HG03095 (cell line): ENCODE data around the gene SLC35G2.
"Not testable (repeated sequence)": the region's sequence is repeated elsewhere in the genome, so short reads cannot be mapped to it uniquely, and the experiment has no call there.

Experiments used
- ATAC-seq: cut with Tn5 transposase; IDR thresholded peaks from one replicate; pipeline ENCODE4 v1.9.1; 2021; ENCODE audit warnings: moderate library complexity; ENCODE audit not compliant: unreplicated experiment

The SLC35G2 gene

GRCh38 chr3:136818769-136819391, at the start of gene SLC35G2:
TSS of gene SLC35G2 (plus strand) at chr3:136819126. CDS start at chr3:136854461, 35,335 bp downstream.
- ATAC-seq: no peak

GRCh38 chr3:136772709-136773108, 46.2 kb upstream of the SLC35G2 start:
- no peak for ATAC-seq

- no peak for ATAC-seq
Observed at GRCh38 chr3:136778865-136779264, 40.1 kb upstream of the SLC35G2 start.

GRCh38 chr3:136780741-136781140, 38.2 kb upstream of the SLC35G2 start:
- no peak for ATAC-seq

DNA sequence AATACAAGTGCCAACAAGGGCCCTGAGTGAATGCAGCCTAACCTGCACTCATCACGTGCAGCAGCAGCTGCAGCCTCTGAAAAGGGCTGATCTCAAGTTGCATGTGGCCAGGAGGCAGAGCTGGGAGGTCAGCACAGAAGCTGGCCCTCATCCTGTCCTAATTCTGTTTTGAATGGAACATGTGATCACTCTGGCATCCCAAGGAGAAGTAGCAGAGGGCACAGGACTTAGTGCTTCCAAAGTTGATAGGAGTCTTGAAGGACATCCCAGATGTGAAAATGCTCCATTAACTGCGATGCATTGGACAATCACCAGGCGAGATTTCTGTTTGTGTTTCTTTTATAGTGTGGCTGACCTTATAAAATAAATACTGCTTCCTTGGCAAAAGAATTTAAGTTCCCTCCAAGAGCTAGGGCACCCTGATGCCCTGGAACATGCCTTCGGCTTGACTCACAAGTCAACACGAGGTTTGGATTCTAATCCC, 35.2 kb upstream of the SLC35G2 start:
- ATAC-seq: no peak

- no peak for ATAC-seq
Observed at GRCh38 chr3:136787349-136787748, 31.6 kb upstream of the SLC35G2 start.

GRCh38 chr3:136788154-136788553, 30.8 kb upstream of the SLC35G2 start:
- ATAC-seq: no peak

DNA sequence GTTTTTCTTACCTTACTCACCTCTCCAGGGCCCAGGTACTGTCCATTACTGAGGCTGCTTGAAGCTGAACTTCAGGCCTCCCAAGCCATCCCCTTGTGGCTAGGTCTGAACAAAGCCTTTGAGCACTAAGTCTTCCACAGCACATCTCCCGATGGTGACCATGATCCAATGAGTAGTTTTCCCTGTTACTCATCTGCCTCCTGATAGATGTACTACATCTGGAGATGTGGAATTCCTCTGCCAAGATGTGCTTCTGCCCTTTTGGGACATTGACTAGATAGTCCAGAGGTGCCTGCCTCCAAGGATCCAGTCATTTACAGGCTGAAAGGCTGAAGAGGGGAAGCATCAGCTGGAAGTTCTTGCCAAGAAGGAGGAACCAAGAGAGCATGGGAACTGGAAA, 28.9 kb upstream of the SLC35G2 start:
- no peak for ATAC-seq

DNA sequence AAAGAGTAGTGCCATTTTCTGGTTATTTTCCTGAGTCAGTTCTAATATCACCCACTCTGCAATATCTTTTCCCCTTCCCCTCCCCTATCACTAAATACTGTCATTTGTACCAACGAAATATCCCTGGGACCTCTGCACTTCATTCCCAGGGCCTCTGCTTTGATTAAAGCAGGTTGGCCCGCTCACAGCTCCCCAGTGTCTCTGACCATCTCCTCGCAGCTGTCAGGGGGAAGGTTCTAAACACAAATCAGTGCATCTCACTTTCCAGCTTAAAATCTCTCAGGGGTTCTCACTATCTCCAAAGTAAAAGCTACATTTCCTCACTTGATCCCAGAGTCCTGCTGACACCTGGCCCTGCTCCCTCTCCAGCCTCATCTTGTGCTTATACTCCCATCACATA, 28.1 kb upstream of the SLC35G2 start:
- no peak for ATAC-seq

GRCh38 chr3:136792556-136793330, 26.2 kb upstream of the SLC35G2 start:
- no peak for ATAC-seq

GRCh38 chr3:136801146-136801545, 17.8 kb upstream of the SLC35G2 start:
- not testable (repeated sequence) for ATAC-seq

DNA sequence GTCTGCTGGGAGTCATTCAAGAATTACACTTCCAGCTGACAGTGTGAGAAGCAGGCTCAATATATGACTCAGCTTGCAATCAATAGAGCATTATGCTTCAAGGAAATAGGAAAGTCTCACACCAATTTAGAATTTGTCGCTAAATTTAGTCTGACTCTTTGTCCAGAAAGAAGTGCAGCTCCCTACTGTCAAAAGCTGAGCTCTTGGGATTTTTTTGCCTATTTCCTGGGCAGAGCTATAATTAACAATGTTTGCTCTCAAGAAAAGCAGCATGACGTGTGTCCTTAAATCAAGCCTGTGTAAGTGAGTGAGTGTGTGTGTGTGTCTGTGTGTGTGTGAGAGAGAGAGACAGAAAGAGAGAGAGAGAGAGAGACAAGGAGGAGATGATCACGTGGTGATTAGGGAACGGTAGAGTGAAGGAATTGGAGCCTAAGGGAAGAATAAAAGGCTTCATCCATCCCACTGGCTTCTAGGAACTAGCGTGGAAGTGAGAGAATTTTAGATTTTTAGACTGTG, 16.4 kb upstream of the SLC35G2 start:
- ATAC-seq: no peak

- no peak for ATAC-seq
Observed at GRCh38 chr3:136804141-136804540, 14.8 kb upstream of the SLC35G2 start.

DNA sequence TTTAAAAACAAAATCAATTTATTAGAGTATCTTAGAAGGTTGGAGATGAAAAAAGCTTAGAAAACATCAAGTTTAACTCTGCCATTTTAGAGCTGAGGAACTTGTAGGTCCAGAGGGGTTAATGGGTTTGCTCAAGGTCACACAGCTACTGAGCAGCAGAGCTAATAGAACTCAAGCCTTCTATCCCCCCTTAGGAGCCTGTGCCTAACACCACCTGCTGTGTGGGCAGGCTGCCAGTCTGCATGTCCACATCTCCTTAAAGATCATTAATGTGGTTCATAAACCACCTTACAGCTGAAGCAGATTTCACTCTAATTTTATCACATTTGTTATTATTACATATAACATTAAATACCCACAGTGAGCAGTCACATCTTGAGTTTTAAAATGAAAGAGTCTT, 14.1 kb upstream of the SLC35G2 start:
- ATAC-seq: no peak

- no peak for ATAC-seq
Observed at GRCh38 chr3:136805795-136806194, 13.1 kb upstream of the SLC35G2 start.

GRCh38 chr3:136811701-136812100, 7.2 kb upstream of the SLC35G2 start:
- no peak for ATAC-seq

GRCh38 chr3:136817448-136817847, 1.5 kb upstream of the SLC35G2 start:
- no peak for ATAC-seq

- no peak for ATAC-seq
Observed at GRCh38 chr3:136818191-136818768, 646 bp upstream of the SLC35G2 start.

DNA sequence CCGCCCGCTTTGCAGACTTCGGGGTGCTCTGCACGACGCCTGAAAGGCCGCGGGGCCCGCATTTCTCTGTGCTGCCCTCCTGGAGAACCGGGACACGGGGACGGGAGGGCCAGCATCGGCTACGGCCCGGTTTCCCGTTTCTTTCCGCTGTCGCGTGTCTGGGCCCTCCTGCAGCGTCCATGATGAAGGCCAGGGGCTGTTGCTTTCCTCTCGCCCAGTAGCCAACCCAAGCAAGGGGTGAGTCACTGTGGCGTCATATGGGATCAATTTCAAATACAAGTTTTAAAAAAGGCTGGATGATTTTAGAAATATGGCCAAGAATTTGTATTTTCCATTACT, 435 bp downstream of the SLC35G2 start:
- no peak for ATAC-seq

DNA sequence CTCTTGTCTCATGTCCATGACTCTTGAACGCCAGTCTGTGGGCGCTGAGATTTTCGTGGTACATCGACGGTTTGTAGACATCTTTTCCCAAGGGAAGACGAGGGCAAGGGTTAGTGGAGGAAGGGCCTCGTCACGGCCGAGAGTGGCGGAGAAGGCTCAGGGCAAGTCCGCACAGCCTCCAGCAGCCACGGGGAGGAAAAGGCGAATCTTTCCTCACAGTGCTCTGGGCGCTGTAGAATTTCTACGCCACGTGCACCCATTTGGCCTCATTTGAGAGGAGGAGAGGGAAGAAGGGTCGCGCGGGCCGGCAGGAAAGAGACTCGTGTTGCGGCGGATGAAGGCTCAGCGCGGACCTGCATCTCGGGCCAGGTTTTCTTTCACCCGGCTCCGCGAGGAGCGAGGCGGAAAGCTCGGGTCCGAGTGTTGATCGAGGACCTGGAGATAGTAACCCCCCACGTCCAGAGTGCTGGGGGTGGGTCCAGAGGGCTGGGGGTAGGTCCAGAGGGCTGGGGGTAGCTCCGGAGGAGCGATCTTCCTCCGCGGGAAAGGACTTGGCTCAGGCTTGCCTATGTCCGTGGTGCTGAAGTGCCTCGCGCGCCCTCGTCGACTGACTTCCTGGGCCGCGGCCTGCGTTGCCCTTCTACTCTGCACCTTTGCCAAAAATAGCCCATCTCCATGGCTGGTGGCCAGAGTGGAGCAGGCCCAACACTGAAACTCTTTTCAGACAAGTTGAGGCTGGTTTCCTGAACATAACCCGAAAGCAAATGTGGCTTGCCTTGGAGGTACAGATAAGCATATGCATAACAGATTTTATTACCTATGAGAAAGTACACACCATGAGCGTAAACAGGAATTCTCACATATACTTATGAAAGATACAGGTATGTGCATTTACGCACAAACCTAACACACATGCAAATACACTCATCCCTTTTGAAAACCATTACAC, 1.1 kb downstream of the SLC35G2 start:
- ATAC-seq: no peak

GRCh38 chr3:136831461-136831860, 12.5 kb downstream of the SLC35G2 start:
- no peak for ATAC-seq
